A549 (cell line): ENCODE measurements around the gene ZKSCAN7. TPM values are rescaled to one million over a fixed set of nuclear protein-coding genes. Genes with fewer than 3 reads are reported as not detected.

Experiments used
- ATAC-seq, 2 experiments: fragments of 200-7000 bp in 1 of 2; fragments of >200 bp in 1 of 2; cut with Nextera tagmentation in 1 of 2; cut with Tn5 transposase in 1 of 2; 3 replicates each; pipeline versions ENCODE4 v1.8.0 to v1.9.1; 2018 to 2020; ENCODE audit warnings: mild to moderate bottlenecking in 1 of 2, moderate library complexity in 1 of 2
- CTCF ChIA-PET: fragments of 300-600 bp; sonication (Branson Sonifier 250); formaldehyde crosslinking; extraction: SDS; loops from one replicate; lab custom pipeline; 2021; ENCODE audit warnings: antibody characterized with exemption, inconsistent platforms; lab: Yijun Ruan, JAX
- POLR2A ChIA-PET: fragments of 350-600 bp; formaldehyde crosslinking; extraction: SDS; loops from one replicate; lab custom pipeline; 2021; ENCODE audit warnings: antibody characterized with exemption, inconsistent platforms; lab: Yijun Ruan, JAX
- DNase-seq, 2 experiments: peaks; one replicate each; pipeline versions ENCODE4 v3.0.0 to v3.0.0-alpha.2; 2011 to 2016; ENCODE audit warnings: low read depth in 1 of 2, low spot score in 1 of 2
- FAIRE-seq: peaks from 2 replicates; lab custom pipeline; 2011; peaks lifted over from hg19 to GRCh38; lab: Jason Lieb, UNC
- H3K27ac ChIP-seq, 2 experiments: fragments of >200 bp; sonication (Bioruptor Twin); formaldehyde crosslinking; 3 replicates each; pipeline ENCODE4 v1.5.1; 2016 to 2017
- H3K4me1 ChIP-seq: fragments of >200 bp; sonication (Bioruptor Twin); formaldehyde crosslinking; 3 replicates; pipeline ENCODE4 v1.6.1; 2016
- H3K4me2 ChIP-seq: fragments of >200 bp; sonication (Bioruptor Twin); formaldehyde crosslinking; 3 replicates; pipeline ENCODE4 v1.6.1; 2016
- H3K4me3 ChIP-seq: fragments of >200 bp; sonication (Bioruptor Twin); formaldehyde crosslinking; 3 replicates; pipeline ENCODE4 v1.5.1; 2016
- H3K9me3 ChIP-seq: fragments of >200 bp; sonication (Bioruptor Twin); formaldehyde crosslinking; 3 replicates; pipeline ENCODE4 v1.6.1; 2016
- BHLHE40 ChIP-seq: IDR thresholded peaks from 2 replicates; pipeline ENCODE4 v1.6.1; 2012; ENCODE audit warnings: low read depth, low read length, inconsistent platforms
- CBX8 ChIP-seq: fragments of 200-600 bp; sonication (generic); IDR thresholded peaks from 2 replicates; pipeline ENCODE4 v1.6.1; 2016
- CHD4 ChIP-seq: fragments of 200-600 bp; sonication (generic); IDR thresholded peaks from 2 replicates; pipeline ENCODE4 v1.6.1; 2016; ENCODE audit warnings: antibody characterized with exemption, mild to moderate bottlenecking, borderline replicate concordance
- EHF ChIP-seq: fragments of 250-450 bp; sonication (Bioruptor Pico); IDR thresholded peaks from 2 replicates; pipeline ENCODE4 v1.5.0; 2020; ENCODE audit warnings: mild to moderate bottlenecking
- EHMT2 ChIP-seq: fragments of 200-600 bp; sonication (generic); IDR thresholded peaks from 2 replicates; pipeline ENCODE4 v1.6.1; 2016; ENCODE audit warnings: antibody characterized with exemption, low read depth, mild to moderate bottlenecking, moderate library complexity
- FOSL2 ChIP-seq, 2 experiments: fragments of 450-650 bp in 1 of 2; fragments of >200 bp in 1 of 2; sonication (Bioruptor Twin) in 1 of 2; formaldehyde crosslinking; IDR thresholded peaks; 2 replicates each; pipeline versions ENCODE4 v1.5.0 to v1.6.1; 2016 to 2020; ENCODE audit warnings: mild to moderate bottlenecking in 1 of 2, moderate library complexity in 1 of 2
- HOXA7 ChIP-seq: fragments of 250-450 bp; sonication (Bioruptor Pico); IDR thresholded peaks from 2 replicates; pipeline ENCODE4 v1.5.0; 2020; ENCODE audit warnings: mild to moderate bottlenecking, moderate library complexity
- JUN ChIP-seq, 2 experiments: fragments of >200 bp; sonication (Bioruptor Twin); formaldehyde crosslinking; IDR thresholded peaks; 2 replicates in 1 of 2; 3 replicates in 1 of 2; pipeline ENCODE4 v1.6.1; 2016 to 2017
- MAZ ChIP-seq: fragments of 150-350 bp; IDR thresholded peaks from 2 replicates; pipeline ENCODE4 v1.6.1; 2014; ENCODE audit warnings: antibody characterized with exemption, low read depth, low read length, borderline replicate concordance
- NR3C1 ChIP-seq: fragments of >200 bp; sonication (Bioruptor Twin); formaldehyde crosslinking; IDR thresholded peaks from 3 replicates; pipeline ENCODE4 v1.6.1; 2017
- POLR2A ChIP-seq: IDR thresholded peaks from 2 replicates; pipeline ENCODE4 v1.6.1; 2012; ENCODE audit warnings: mild to moderate bottlenecking, low read length
- RCOR1 ChIP-seq: fragments of 150-350 bp; IDR thresholded peaks from 2 replicates; pipeline ENCODE4 v1.6.1; 2014; ENCODE audit warnings: antibody characterized with exemption, low read length, low read depth
- RFX5 ChIP-seq: fragments of 450-650 bp; IDR thresholded peaks from 2 replicates; pipeline ENCODE4 v1.7.1; 2014; ENCODE audit warnings: antibody characterized with exemption, mild to moderate bottlenecking, moderate library complexity
- RNF2 ChIP-seq: fragments of 200-600 bp; sonication (generic); IDR thresholded peaks from 2 replicates; pipeline ENCODE4 v1.6.1; 2016; ENCODE audit warnings: low read depth, mild to moderate bottlenecking, antibody characterized with exemption, moderate library complexity, borderline replicate concordance
- TP53 ChIP-seq: fragments of 250-450 bp; sonication (Bioruptor Pico); IDR thresholded peaks from 2 replicates; pipeline ENCODE4 v1.5.0; 2021; ENCODE audit warnings: mild to moderate bottlenecking, moderate library complexity
- ZNF302 ChIP-seq: fragments of 250-450 bp; sonication (Bioruptor Pico); IDR thresholded peaks from 2 replicates; pipeline ENCODE4 v1.9.0; 2021; ENCODE audit warnings: inconsistent platforms, mild to moderate bottlenecking, moderate library complexity
- ZSCAN20 ChIP-seq: fragments of 250-450 bp; sonication (Bioruptor Pico); IDR thresholded peaks from 2 replicates; pipeline ENCODE4 v1.8.0; 2022; ENCODE audit warnings: mild to moderate bottlenecking, moderate library complexity
- WGBS: methylation state at CpG from one replicate; pipeline ENCODE4 v1.1.6; 2017; ENCODE audit errors: missing lambda C conversion rate; 5-methylcytosine and 5-hydroxymethylcytosine counted together
- polyA plus RNA-seq, 4 experiments: library from polyadenylated mRNA; depleted of rRNA in 3 of 4; stranded (reverse); fragments of >200 nt; fragmentation: RNase III in 1 of 4; extraction: RNeasy Plus Mini Kit Qiagen cat#74134 plus additional on column Dnase treatment in 1 of 4; gene quantifications; 2 replicates in 3 of 4; 3 replicates in 1 of 4; pipeline ENCODE4 v1.2.3, GENCODE V29; 2011 to 2017
- TF ChIP-seq, protein P1 (sequence below): fragments of 200-600 bp; sonication (generic); IDR thresholded peaks from 2 replicates; pipeline ENCODE4 v1.6.1; 2016; ENCODE audit warnings: antibody characterized with exemption, mild to moderate bottlenecking, moderate library complexity
- TF ChIP-seq, protein P2 (sequence below): fragments of 250-450 bp; sonication (Bioruptor Pico); IDR thresholded peaks from 2 replicates; pipeline ENCODE4 v1.5.0; 2021; ENCODE audit warnings: mild to moderate bottlenecking, moderate library complexity, borderline replicate concordance
- TF ChIP-seq, protein P3 (sequence below): fragments of 450-650 bp; IDR thresholded peaks from 2 replicates; pipeline ENCODE4 v1.6.1; 2014; ENCODE audit warnings: antibody characterized with exemption

ZKSCAN7 gene
- polyA plus RNA-seq, 2 of the 4 experiments (the other 2 are of a cell fraction), result not detected

GRCh38 chr3:44521721-44522120 lies 33.3 kb upstream of the ZKSCAN7 start:
- Histone ChIP-seq H3K27ac (no peak overlapping the region), H3K4me1 (no peaks in the 10 kb centered on the region), H3K9me3 (no peaks in the 10 kb centered on the region; the same call in 2 of the 3 replicates), H3K4me2 (no peak overlapping the region), H3K4me3 (no peak overlapping the region)
- WGBS, result no CpG with 5 or more reads among the region's 3 CpGs
- no peak for ATAC-seq
- TF ChIP-seq, protein P1, sequence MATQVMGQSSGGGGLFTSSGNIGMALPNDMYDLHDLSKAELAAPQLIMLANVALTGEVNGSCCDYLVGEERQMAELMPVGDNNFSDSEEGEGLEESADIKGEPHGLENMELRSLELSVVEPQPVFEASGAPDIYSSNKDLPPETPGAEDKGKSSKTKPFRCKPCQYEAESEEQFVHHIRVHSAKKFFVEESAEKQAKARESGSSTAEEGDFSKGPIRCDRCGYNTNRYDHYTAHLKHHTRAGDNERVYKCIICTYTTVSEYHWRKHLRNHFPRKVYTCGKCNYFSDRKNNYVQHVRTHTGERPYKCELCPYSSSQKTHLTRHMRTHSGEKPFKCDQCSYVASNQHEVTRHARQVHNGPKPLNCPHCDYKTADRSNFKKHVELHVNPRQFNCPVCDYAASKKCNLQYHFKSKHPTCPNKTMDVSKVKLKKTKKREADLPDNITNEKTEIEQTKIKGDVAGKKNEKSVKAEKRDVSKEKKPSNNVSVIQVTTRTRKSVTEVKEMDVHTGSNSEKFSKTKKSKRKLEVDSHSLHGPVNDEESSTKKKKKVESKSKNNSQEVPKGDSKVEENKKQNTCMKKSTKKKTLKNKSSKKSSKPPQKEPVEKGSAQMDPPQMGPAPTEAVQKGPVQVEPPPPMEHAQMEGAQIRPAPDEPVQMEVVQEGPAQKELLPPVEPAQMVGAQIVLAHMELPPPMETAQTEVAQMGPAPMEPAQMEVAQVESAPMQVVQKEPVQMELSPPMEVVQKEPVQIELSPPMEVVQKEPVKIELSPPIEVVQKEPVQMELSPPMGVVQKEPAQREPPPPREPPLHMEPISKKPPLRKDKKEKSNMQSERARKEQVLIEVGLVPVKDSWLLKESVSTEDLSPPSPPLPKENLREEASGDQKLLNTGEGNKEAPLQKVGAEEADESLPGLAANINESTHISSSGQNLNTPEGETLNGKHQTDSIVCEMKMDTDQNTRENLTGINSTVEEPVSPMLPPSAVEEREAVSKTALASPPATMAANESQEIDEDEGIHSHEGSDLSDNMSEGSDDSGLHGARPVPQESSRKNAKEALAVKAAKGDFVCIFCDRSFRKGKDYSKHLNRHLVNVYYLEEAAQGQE, result no peak
- no peak for TF ChIP-seq NR3C1
- no peak for TF ChIP-seq RFX5
- no peak for TF ChIP-seq JUN (IDR thresholded peaks at IDR 0.05)
- TF ChIP-seq ZNF302 (CRISPR knock-in tag), result no peak
- TF ChIP-seq, protein P2, sequence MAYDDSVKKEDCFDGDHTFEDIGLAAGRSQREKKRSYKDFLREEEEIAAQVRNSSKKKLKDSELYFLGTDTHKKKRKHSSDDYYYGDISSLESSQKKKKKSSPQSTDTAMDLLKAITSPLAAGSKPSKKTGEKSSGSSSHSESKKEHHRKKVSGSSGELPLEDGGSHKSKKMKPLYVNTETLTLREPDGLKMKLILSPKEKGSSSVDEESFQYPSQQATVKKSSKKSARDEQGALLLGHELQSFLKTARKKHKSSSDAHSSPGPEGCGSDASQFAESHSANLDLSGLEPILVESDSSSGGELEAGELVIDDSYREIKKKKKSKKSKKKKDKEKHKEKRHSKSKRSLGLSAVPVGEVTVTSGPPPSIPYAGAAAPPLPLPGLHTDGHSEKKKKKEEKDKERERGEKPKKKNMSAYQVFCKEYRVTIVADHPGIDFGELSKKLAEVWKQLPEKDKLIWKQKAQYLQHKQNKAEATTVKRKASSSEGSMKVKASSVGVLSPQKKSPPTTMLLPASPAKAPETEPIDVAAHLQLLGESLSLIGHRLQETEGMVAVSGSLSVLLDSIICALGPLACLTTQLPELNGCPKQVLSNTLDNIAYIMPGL (CRISPR knock-in tag), result no peak
- TF ChIP-seq EHMT2, result no peak
- TF ChIP-seq RCOR1, result no peak
- TF ChIP-seq BHLHE40, result no peak
- no peak for TF ChIP-seq CHD4
- TF ChIP-seq HOXA7 (CRISPR knock-in tag), result no peak
- no peak for TF ChIP-seq ZSCAN20 (CRISPR knock-in tag)
- no peak for TF ChIP-seq CBX8
- TF ChIP-seq FOSL2 (IDR thresholded peaks at IDR 0.05), result no peak
- TF ChIP-seq FOSL2 (CRISPR knock-in tag; IDR thresholded peaks at IDR 0.05), result no peak
- no peak for TF ChIP-seq POLR2A
- no peak for TF ChIP-seq RNF2
- TF ChIP-seq EHF (CRISPR knock-in tag), result no peak
- TF ChIP-seq TP53 (CRISPR knock-in tag), result no peak
- TF ChIP-seq, protein P3, sequence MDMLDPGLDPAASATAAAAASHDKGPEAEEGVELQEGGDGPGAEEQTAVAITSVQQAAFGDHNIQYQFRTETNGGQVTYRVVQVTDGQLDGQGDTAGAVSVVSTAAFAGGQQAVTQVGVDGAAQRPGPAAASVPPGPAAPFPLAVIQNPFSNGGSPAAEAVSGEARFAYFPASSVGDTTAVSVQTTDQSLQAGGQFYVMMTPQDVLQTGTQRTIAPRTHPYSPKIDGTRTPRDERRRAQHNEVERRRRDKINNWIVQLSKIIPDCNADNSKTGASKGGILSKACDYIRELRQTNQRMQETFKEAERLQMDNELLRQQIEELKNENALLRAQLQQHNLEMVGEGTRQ, result no peak
- no peak for TF ChIP-seq MAZ
- DNase-seq, result no peak
- CTCF ChIA-PET, result interaction anchor here (0.6 kb wide), 1 partner anchor 463 kb away, joined by 3 read pairs; no protein-coding TSS in a partner anchor
- FAIRE-seq, result no peak
- POLR2A ChIA-PET, result no interaction called here

DNA sequence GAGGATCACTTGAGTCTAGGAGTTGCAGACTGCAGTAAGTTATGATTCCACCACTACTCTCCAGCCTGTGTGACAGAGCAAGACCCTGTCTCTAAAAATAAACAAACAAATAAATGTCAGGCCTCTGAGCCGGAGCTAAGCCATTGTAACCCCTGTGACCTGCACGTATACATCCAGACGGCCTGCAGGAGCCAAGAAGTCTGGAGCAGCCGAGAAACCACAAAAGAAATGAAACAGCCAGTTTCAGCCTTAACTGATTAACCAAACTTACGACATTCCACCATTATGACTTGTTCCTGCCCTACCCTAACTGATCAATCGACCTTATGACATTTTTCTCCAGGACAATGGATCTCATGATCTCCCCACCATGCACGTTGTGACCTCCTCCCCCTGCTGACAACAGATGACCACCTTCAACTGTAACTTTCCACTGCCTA lies 32.5 kb upstream of the ZKSCAN7 start:
- no peak overlapping the region for H3K4me3 ChIP-seq
- FAIRE-seq (no peak), DNase-seq (no peak), ATAC-seq (no peak)
- no peaks in the 10 kb centered on the region; the same call in 2 of the 3 replicates for H3K9me3 ChIP-seq
- no peak overlapping the region for H3K27ac ChIP-seq
- ChIA-PET CTCF (interaction anchor here (0.6 kb wide), 1 partner anchor 11 kb away, joined by 3 read pairs; no protein-coding TSS in a partner anchor), POLR2A (no interaction called here)
- H3K4me2 ChIP-seq, result no peak overlapping the region
- WGBS, result 15% methylated on average over 7 of the region's 7 CpGs
- H3K4me1 ChIP-seq, result no peaks in the 10 kb centered on the region
- TF ChIP-seq FOSL2 (IDR thresholded peaks at IDR 0.05) (no peak), FOSL2 (CRISPR knock-in tag; IDR thresholded peaks at IDR 0.05) (no peak)
- TF ChIP-seq, all 56 proteins: peak for 0
